Caco-2 (cell line): ENCODE measurements around the gene KARS1. TPM values are rescaled to one million over a fixed set of nuclear protein-coding genes. Genes with fewer than 3 reads are reported as not detected.

Experiments
- BruUV-seq: library from RNA; stranded (reverse); fragments of 400-500 nt; replicated peaks from 2 replicates; lab custom pipeline; 2021; lab: Mats Ljungman, UMichigan
- CTCF ChIA-PET: fragments of 300-600 bp; sonication (Branson Sonifier 250); formaldehyde crosslinking; loops from one replicate; lab custom pipeline; 2022; ENCODE audit warnings: antibody characterized with exemption; lab: Charles Lee
- POLR2A ChIA-PET: fragments of 300-600 bp; sonication (Branson Sonifier 250); formaldehyde crosslinking; loops from one replicate; lab custom pipeline; 2022; ENCODE audit warnings: antibody characterized with exemption; lab: Charles Lee
- DNase-seq, 2 experiments: peaks; one replicate each; pipeline versions ENCODE4 v3.0.0 to v3.0.0-alpha.2; 2020 to 2022
- H3K27me3 ChIP-seq: replicated peaks from 2 replicates; pipeline ENCODE4 v1.6.0; 2011; ENCODE audit warnings: low read length; ENCODE audit not compliant: control insufficient read depth, insufficient read depth
- H3K36me3 ChIP-seq: 2 replicates; pipeline ENCODE4 v1.5.1; 2011; ENCODE audit warnings: low read length; ENCODE audit not compliant: control insufficient read depth, insufficient read depth
- H3K4me1 ChIP-seq: fragments of 250-450 bp; sonication (Bioruptor Pico); 2 replicates; pipeline ENCODE4 v1.5.1; 2020; ENCODE audit warnings: mild to moderate bottlenecking
- H3K4me3 ChIP-seq: 2 replicates; pipeline ENCODE4 v1.5.1; 2011; ENCODE audit warnings: low read depth, mild to moderate bottlenecking, control low read depth, low read length
- H3K9me3 ChIP-seq: fragments of 250-450 bp; sonication (Bioruptor Pico); 2 replicates; pipeline ENCODE4 v1.5.1; 2020; ENCODE audit warnings: mild to moderate bottlenecking, moderate library complexity
- H3K27ac Mint-ChIP-seq: one replicate; pipeline ENCODE4 v1.8.0; 2022; ENCODE audit warnings: mixed read lengths; ENCODE audit not compliant: unreplicated experiment
- H3K27me3 Mint-ChIP-seq: one replicate; pipeline ENCODE4 v1.8.0; 2022; ENCODE audit warnings: mixed read lengths; ENCODE audit not compliant: insufficient read depth, unreplicated experiment
- H3K36me3 Mint-ChIP-seq: one replicate; pipeline ENCODE4 v1.8.0; 2022; ENCODE audit warnings: mild to moderate bottlenecking, mixed read lengths; ENCODE audit not compliant: insufficient read depth, unreplicated experiment
- H3K4me1 Mint-ChIP-seq: one replicate; pipeline ENCODE4 v1.8.0; 2022; ENCODE audit warnings: low read depth, mixed read lengths; ENCODE audit not compliant: unreplicated experiment
- H3K4me3 Mint-ChIP-seq: one replicate; pipeline ENCODE4 v1.8.0; 2022; ENCODE audit warnings: mild to moderate bottlenecking, moderate library complexity, mixed read lengths; ENCODE audit not compliant: unreplicated experiment
- H3K9me3 Mint-ChIP-seq: one replicate; pipeline ENCODE4 v1.8.0; 2022; ENCODE audit warnings: mixed read lengths; ENCODE audit not compliant: unreplicated experiment
- intact Hi-C: fragments of 100-400 bp; cut with micrococcal nuclease; formaldehyde crosslinking; loops from one replicate; pipeline ENCODE4 v1.10.0; 2022; ENCODE audit not compliant: unreplicated experiment
- total RNA-seq: library from RNA; stranded (reverse); gene quantifications from 2 replicates; pipeline ENCODE4 v1.2.3, GENCODE V29; 2022
- TF ChIP-seq, protein P1 (sequence below), 2 experiments: fragments of 200-600 bp in 1 of 2; IDR thresholded peaks; 1 replicate in 1 of 2; 2 replicates in 1 of 2; pipeline versions ENCODE4 v1.5.1 to v1.8.0; 2011 to 2022; ENCODE audit warnings: antibody characterized with exemption in 1 of 2, control low read depth in 1 of 2, inconsistent platforms in 1 of 2, low read depth in 1 of 2, low read length in 1 of 2, mild to moderate bottlenecking in 1 of 2, moderate library complexity in 1 of 2; ENCODE audit not compliant: insufficient read depth in 1 of 2, severe bottlenecking in 1 of 2, unreplicated experiment in 1 of 2

Gene KARS1
- total RNA-seq, 1 experiment from 2014 or later = 244 TPM

- H3K36me3 ChIP-seq = peaks cover 1% of the 10 kb centered on the region; the same call in 1 of the 2 replicates
- Mint-ChIP-seq H3K27me3 (no peaks in the 10 kb centered on the region), H3K4me3 (no peak overlapping the region), H3K4me1 (peaks cover 13% of the 10 kb centered on the region), H3K27ac (no peak overlapping the region), H3K9me3 (peaks cover under 1% of the 10 kb centered on the region), H3K36me3 (peaks cover 67% of the 10 kb centered on the region)
- DNase-seq = no peak
- ChIA-PET CTCF (interaction anchor here (1.0 to 2.9 kb wide), 3 partner anchors 14 to 143 kb away, joined by 3 to 15 read pairs (median 4); no protein-coding TSS in a partner anchor), POLR2A (no interaction called here)
- peaks cover 21% of the 10 kb centered on the region for H3K4me1 ChIP-seq
- BruUV-seq = no TSS peak
- no peaks in the 10 kb centered on the region for H3K9me3 ChIP-seq
- no peak overlapping the region for H3K4me3 ChIP-seq
- H3K27me3 ChIP-seq = no peaks in the 10 kb centered on the region
- intact Hi-C loops = loop anchor here (1.0 kb wide), 1 partner anchor 149 kb away; no protein-coding TSS in a partner anchor
- TF ChIP-seq, protein P1, sequence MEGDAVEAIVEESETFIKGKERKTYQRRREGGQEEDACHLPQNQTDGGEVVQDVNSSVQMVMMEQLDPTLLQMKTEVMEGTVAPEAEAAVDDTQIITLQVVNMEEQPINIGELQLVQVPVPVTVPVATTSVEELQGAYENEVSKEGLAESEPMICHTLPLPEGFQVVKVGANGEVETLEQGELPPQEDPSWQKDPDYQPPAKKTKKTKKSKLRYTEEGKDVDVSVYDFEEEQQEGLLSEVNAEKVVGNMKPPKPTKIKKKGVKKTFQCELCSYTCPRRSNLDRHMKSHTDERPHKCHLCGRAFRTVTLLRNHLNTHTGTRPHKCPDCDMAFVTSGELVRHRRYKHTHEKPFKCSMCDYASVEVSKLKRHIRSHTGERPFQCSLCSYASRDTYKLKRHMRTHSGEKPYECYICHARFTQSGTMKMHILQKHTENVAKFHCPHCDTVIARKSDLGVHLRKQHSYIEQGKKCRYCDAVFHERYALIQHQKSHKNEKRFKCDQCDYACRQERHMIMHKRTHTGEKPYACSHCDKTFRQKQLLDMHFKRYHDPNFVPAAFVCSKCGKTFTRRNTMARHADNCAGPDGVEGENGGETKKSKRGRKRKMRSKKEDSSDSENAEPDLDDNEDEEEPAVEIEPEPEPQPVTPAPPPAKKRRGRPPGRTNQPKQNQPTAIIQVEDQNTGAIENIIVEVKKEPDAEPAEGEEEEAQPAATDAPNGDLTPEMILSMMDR (IDR thresholded peaks at IDR 0.05; ENCODE audit: insufficient read depth in 1 of 2, low read depth in 1 of 2, low read length in 1 of 2, severe bottlenecking in 1 of 2, unreplicated experiment in 1 of 2) = no peak
Measured at GRCh38 chr16:75620326-75621169, 26.9 kb downstream of the KARS1 start.

GRCh38 chr16:75618780-75619179 is 28.7 kb downstream of the KARS1 start:
- ChIA-PET CTCF (interaction anchor here (0.6 to 1.8 kb wide), 2 partner anchors 102 to 183 kb away, joined by 4 to 6 read pairs; no protein-coding TSS in a partner anchor), POLR2A (no interaction called here)
- no peak for DNase-seq
- Mint-ChIP-seq H3K4me3 (no peak overlapping the region), H3K27ac (no peak overlapping the region), H3K27me3 (no peaks in the 10 kb centered on the region), H3K9me3 (no peaks in the 10 kb centered on the region), H3K4me1 (no peaks in the 10 kb centered on the region), H3K36me3 (peaks cover 65% of the 10 kb centered on the region)
- peaks cover 1% of the 10 kb centered on the region; the same call in 1 of the 2 replicates for H3K36me3 ChIP-seq
- TF ChIP-seq, protein P1 (IDR thresholded peaks at IDR 0.05; ENCODE audit: insufficient read depth in 1 of 2, low read depth in 1 of 2, low read length in 1 of 2, severe bottlenecking in 1 of 2, unreplicated experiment in 1 of 2) = no peak
- intact Hi-C loops = no loop called here
- no peaks in the 10 kb centered on the region for H3K27me3 ChIP-seq
- no peaks in the 10 kb centered on the region for H3K9me3 ChIP-seq
- no peak overlapping the region for H3K4me3 ChIP-seq
- H3K4me1 ChIP-seq = peaks cover 6% of the 10 kb centered on the region; the same call in 1 of the 2 replicates
- no TSS peak for BruUV-seq

DNA sequence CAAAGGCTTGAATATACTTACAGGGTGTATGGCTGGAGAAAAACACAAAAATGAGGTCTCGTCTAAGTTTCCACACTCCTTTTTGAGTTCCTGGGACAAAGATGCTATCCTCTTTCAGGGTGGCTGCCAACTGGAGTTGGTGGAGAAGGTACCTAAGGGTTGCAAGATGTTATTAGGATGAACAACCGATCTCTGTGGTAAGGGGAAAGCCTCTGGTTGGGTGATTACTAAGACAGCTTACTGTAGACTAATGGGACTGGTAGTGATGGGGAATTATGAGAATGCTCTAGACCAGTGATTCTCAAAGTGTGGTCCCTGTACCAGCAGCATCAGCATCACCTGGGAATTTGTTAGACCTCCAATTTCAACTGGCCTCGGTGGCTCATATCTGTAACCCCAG is 30.3 kb downstream of the KARS1 start:
- BruUV-seq = no TSS peak
- intact Hi-C loops = no loop called here
- H3K27me3 Mint-ChIP-seq = no peaks in the 10 kb centered on the region
- Histone ChIP-seq H3K4me1 (peaks cover 4% of the 10 kb centered on the region; the same call in 1 of the 2 replicates), H3K36me3 (peaks cover 4% of the 10 kb centered on the region), H3K27me3 (no peaks in the 10 kb centered on the region), H3K4me3 (no peak overlapping the region), H3K9me3 (no peaks in the 10 kb centered on the region)
- no peak overlapping the region for H3K4me3 Mint-ChIP-seq
- H3K9me3 Mint-ChIP-seq = no peaks in the 10 kb centered on the region
- no peak for DNase-seq
- H3K27ac Mint-ChIP-seq = no peak overlapping the region
- CTCF ChIA-PET = no interaction called here
- H3K4me1 Mint-ChIP-seq = no peaks in the 10 kb centered on the region
- peaks cover 71% of the 10 kb centered on the region for H3K36me3 Mint-ChIP-seq
- POLR2A ChIA-PET = no interaction called here
- TF ChIP-seq, protein P1 (IDR thresholded peaks at IDR 0.05; ENCODE audit: insufficient read depth in 1 of 2, low read depth in 1 of 2, low read length in 1 of 2, severe bottlenecking in 1 of 2, unreplicated experiment in 1 of 2) = no peak
